Measurements from ENCODE around the gene PRDM2.

DNA sequence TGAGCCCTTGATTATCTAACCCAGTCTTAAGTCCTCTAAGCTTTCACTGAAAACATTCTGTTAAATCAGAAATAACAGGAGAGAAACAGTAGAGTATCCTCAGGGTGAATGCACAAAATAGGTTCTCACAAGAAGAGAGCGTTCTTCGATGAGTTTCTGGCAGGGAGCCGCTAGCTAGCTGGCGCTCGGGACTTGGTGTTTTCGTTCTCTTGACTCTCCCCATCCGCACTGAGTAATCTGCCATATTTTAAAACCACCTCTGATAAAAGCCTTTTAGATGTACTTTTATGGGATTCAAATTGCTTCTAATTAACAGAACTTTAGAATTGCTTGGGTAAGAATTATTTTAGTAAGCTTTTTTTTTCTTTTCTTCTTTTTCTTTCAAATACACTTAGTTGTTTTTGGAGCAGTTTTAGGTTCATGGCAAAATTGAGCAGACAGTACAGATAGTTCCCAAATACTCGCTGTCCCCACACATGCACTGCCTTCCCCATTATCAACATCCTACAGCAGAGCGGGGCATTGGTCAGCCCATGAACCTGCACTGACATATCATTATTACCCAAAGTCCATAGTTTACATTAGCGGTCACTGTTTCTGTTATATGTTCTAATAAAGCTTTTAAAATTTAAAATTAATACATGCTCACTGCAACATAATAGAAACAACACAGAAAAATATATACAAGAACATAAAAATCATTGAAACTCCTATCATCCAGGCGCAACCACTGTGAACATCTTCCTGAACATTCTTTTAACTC lies 35.4 kb downstream of the PRDM2 start:
- TF ChIP-seq, protein P1, sequence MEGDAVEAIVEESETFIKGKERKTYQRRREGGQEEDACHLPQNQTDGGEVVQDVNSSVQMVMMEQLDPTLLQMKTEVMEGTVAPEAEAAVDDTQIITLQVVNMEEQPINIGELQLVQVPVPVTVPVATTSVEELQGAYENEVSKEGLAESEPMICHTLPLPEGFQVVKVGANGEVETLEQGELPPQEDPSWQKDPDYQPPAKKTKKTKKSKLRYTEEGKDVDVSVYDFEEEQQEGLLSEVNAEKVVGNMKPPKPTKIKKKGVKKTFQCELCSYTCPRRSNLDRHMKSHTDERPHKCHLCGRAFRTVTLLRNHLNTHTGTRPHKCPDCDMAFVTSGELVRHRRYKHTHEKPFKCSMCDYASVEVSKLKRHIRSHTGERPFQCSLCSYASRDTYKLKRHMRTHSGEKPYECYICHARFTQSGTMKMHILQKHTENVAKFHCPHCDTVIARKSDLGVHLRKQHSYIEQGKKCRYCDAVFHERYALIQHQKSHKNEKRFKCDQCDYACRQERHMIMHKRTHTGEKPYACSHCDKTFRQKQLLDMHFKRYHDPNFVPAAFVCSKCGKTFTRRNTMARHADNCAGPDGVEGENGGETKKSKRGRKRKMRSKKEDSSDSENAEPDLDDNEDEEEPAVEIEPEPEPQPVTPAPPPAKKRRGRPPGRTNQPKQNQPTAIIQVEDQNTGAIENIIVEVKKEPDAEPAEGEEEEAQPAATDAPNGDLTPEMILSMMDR (IDR thresholded peaks at IDR 0.05; ENCODE audit: low read length) = no peak
- no peak for TF ChIP-seq EZH2phosphoT487 (IDR thresholded peaks at IDR 0.05; ENCODE audit: low read length)
